Hepatocyte (in vitro differentiated cells): Measurements from ENCODE around the gene PICK1. TPM values are rescaled to one million over a fixed set of nuclear protein-coding genes. Genes with fewer than 3 reads are reported as not detected.
A peak's percentile ranks its signal among the peaks of the same experiment; 100 is the strongest.

Experiments
- DNase-seq: peaks from one replicate; pipeline ENCODE4 v3.0.0-alpha.2; 2016; ENCODE audit warnings: low spot score
- H2AFZ ChIP-seq: fragments of 200-600 bp; sonication (generic); 2 replicates; pipeline ENCODE4 v1.6.0; 2016; ENCODE audit warnings: antibody characterized with exemption, mild to moderate bottlenecking
- H3K27ac ChIP-seq: fragments of 200-600 bp; sonication (generic); 2 replicates; pipeline ENCODE4 v1.5.1; 2016; ENCODE audit warnings: mild to moderate bottlenecking
- H3K27me3 ChIP-seq: fragments of 200-600 bp; sonication (generic); 2 replicates; pipeline ENCODE4 v1.6.1; 2016
- H3K36me3 ChIP-seq: fragments of 200-600 bp; sonication (generic); replicated peaks from 2 replicates; pipeline ENCODE4 v1.5.1; 2016; ENCODE audit warnings: low read depth; ENCODE audit not compliant: insufficient read depth
- H3K4me1 ChIP-seq: fragments of 200-600 bp; sonication (generic); 2 replicates; pipeline ENCODE4 v1.5.1; 2016; ENCODE audit warnings: mild to moderate bottlenecking, moderate library complexity; ENCODE audit not compliant: insufficient read depth
- H3K4me2 ChIP-seq: fragments of 200-600 bp; sonication (generic); 2 replicates; pipeline ENCODE4 v1.6.0; 2016
- H3K4me3 ChIP-seq: fragments of 200-600 bp; sonication (generic); 2 replicates; pipeline ENCODE4 v1.5.1; 2016; ENCODE audit warnings: mild to moderate bottlenecking
- H3K79me2 ChIP-seq: fragments of 200-600 bp; sonication (generic); 2 replicates; pipeline ENCODE4 v1.6.0; 2017; ENCODE audit warnings: mild to moderate bottlenecking
- H3K9me2 ChIP-seq: fragments of 200-600 bp; sonication (generic); replicated peaks from 2 replicates; pipeline ENCODE4 v1.6.0; 2017; ENCODE audit warnings: mild to moderate bottlenecking; ENCODE audit not compliant: insufficient read depth
- H3K9me3 ChIP-seq: fragments of 200-600 bp; sonication (generic); 2 replicates; pipeline ENCODE4 v1.5.1; 2016; ENCODE audit warnings: low read depth, mild to moderate bottlenecking
- H4K20me1 ChIP-seq: fragments of 200-600 bp; sonication (generic); 2 replicates; pipeline ENCODE4 v1.6.0; 2016; ENCODE audit warnings: mild to moderate bottlenecking; ENCODE audit not compliant: insufficient read depth, poor library complexity, severe bottlenecking
- EZH2 ChIP-seq: fragments of 200-600 bp; sonication (generic); IDR thresholded peaks from 2 replicates; pipeline ENCODE4 v1.6.1; 2016; ENCODE audit warnings: antibody characterized with exemption, mild to moderate bottlenecking, borderline replicate concordance
- EZH2phosphoT487 ChIP-seq: fragments of 200-600 bp; sonication (generic); IDR thresholded peaks from one replicate; pipeline ENCODE4 v1.6.1; 2018; ENCODE audit warnings: antibody characterized with exemption, mild to moderate bottlenecking, low read depth, moderate library complexity; ENCODE audit not compliant: unreplicated experiment, severe bottlenecking
- WGBS: methylation state at CpG from one replicate; pipeline ENCODE4 v1.1.6; 2016; ENCODE audit warnings: low lambda C conversion rate; ENCODE audit errors: missing lambda C conversion rate; 5-methylcytosine and 5-hydroxymethylcytosine counted together
- polyA plus RNA-seq: library from polyadenylated mRNA; unstranded; fragments of >200 nt; fragmentation: Nextera tagmentation; extraction: Ambion mirVana; gene quantifications from 2 replicates; pipeline ENCODE4 v1.2.1, GENCODE V29; 2016
- total RNA-seq: library from RNA; depleted of rRNA; stranded (reverse); fragments of >200 nt; gene quantifications from 2 replicates; pipeline ENCODE4 v1.2.3, GENCODE V29; 2014
- TF ChIP-seq, protein P1 (sequence below): fragments of 200-600 bp; sonication (generic); IDR thresholded peaks from 2 replicates; pipeline ENCODE4 v1.5.1; 2016; ENCODE audit warnings: antibody characterized with exemption, mild to moderate bottlenecking; ENCODE audit not compliant: poor library complexity

The PICK1 gene
- total and polyA plus RNA-seq, 2 experiments from 2014 or later = 26.2 to 43.1 TPM

DNA sequence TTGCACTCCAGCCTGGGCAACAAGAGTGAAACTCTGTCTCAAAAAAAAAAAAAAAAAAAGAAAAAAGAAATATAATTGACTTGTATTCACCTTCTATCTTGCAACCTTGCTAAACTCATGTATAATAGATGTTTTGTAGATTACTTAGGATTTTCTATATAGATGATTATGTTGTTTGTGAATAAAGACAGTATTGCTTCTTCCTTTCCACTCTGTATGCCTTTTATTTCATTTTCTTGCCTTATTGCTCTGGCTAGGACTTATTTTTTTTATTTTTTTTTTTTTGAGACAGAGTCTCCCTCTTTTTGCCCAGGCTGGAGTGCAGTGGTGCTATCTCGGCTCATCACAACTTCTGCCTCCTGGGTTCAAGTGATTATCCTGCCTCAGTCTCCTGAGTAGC is 43.1 kb upstream of the PICK1 start:
- H3K27me3 ChIP-seq = no peaks in the 10 kb centered on the region
- TF ChIP-seq EZH2 (no peak), EZH2phosphoT487 (no peak)
- TF ChIP-seq, protein P1, sequence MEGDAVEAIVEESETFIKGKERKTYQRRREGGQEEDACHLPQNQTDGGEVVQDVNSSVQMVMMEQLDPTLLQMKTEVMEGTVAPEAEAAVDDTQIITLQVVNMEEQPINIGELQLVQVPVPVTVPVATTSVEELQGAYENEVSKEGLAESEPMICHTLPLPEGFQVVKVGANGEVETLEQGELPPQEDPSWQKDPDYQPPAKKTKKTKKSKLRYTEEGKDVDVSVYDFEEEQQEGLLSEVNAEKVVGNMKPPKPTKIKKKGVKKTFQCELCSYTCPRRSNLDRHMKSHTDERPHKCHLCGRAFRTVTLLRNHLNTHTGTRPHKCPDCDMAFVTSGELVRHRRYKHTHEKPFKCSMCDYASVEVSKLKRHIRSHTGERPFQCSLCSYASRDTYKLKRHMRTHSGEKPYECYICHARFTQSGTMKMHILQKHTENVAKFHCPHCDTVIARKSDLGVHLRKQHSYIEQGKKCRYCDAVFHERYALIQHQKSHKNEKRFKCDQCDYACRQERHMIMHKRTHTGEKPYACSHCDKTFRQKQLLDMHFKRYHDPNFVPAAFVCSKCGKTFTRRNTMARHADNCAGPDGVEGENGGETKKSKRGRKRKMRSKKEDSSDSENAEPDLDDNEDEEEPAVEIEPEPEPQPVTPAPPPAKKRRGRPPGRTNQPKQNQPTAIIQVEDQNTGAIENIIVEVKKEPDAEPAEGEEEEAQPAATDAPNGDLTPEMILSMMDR = no peak
- no peak for DNase-seq
- H3K4me3 ChIP-seq = no peak overlapping the region
- H3K36me3 ChIP-seq = no peaks in the 10 kb centered on the region
- peaks cover 3% of the 10 kb centered on the region for H3K4me1 ChIP-seq
- 83% methylated on average over 1 of the region's 1 CpG for WGBS
- no peak overlapping the region for H2AFZ ChIP-seq
- no peaks in the 10 kb centered on the region for H3K9me3 ChIP-seq
- no peak overlapping the region for H3K4me2 ChIP-seq
- no peaks in the 10 kb centered on the region for H3K9me2 ChIP-seq
- no peak overlapping the region for H3K27ac ChIP-seq
- H4K20me1 ChIP-seq = no peaks in the 10 kb centered on the region
- no peaks in the 10 kb centered on the region for H3K79me2 ChIP-seq

DNA sequence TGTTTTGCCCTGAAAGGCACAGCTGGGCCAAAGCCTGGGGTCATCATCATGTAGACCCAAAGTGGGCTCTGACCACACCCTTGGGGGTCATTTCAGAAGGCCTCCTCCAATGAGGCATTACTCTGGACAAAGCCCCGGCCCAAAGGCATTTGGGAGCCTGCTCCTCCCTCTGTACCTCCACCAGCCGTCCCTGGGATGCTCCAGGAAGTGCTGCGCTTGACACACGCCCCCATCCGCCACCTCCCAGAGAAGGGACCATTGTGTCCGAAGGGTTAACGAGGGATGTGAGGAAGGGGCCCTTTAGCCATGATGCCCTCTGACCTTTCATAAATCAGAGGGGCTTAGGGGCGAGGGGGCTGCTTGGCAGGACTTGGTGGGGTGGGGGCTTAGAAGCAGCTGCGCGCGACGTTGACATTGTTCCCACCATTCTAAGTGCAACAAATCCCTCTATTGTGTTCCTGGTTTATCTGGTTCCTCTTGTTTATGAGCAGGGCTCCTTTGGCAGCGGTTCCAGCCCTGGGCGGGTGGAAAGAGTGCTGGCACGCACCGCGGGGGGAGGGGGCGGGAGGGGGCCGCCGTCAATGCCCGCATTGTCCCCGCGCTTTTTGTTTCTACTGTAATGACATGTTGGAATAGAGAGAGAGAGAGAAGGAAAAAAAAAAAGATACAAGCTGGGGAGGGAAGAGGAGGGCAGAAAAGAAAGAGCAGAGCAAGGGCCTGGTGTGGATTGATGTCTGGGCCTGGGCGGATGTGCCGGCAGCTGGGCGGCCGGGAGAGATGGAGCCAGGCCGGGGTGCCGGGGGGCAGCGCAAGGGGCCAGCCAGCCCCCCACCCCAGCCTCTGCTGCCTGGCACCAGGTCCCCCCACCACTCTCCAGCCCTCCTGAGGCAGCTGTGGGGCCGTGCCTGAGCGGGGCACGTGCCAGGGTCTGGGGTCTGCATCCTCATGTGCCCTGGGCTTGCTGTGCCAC is 40.7 kb upstream of the PICK1 start:
- Histone ChIP-seq H3K4me1 (peaks cover 3% of the 10 kb centered on the region), H3K4me3 (no peak overlapping the region), H3K9me3 (no peaks in the 10 kb centered on the region), H3K79me2 (no peaks in the 10 kb centered on the region), H3K36me3 (no peaks in the 10 kb centered on the region), H2AFZ (no peak overlapping the region), H3K27me3 (no peaks in the 10 kb centered on the region), H3K27ac (peak overlapping the region; percentile 74), H3K4me2 (no peak overlapping the region), H4K20me1 (no peaks in the 10 kb centered on the region), H3K9me2 (no peaks in the 10 kb centered on the region)
- no peak for DNase-seq
- WGBS = 81% methylated on average over 24 of the region's 33 CpGs
- TF ChIP-seq EZH2 = no peak
- no peak for TF ChIP-seq EZH2phosphoT487
- TF ChIP-seq, protein P1 = no peak

DNA sequence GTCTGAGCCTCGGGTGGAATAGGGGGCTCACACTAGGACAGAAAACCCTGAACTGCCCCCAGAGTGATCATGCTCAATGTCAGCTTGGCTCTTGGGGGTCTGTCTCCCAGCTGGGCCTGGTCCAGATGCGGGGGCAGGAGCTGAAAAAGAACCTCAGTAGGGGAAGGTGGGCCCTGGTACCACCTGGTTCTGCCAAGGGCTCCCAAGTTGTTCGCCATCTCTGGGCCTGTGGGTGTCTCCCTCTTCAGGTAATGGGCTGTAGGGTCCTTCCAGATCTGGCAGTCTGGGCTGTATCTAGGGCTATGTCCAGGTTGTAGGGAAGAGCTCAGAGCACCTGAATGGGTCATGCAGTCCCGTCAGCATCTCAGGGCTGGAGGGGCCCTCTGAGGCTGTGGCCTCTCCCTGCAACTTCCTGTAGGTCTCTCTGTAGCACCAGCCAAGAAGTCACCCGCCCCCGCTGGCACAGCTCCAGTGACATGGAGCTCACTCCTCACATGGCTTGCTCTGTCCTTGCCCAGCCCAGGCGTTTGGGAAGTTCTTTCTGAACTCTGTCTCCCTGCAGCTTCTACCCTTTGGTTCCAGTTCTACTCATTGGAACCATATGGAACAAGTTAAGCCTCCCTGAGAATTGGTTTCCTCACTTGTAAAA is 39.8 kb upstream of the PICK1 start:
- Histone ChIP-seq H3K27me3 (no peaks in the 10 kb centered on the region), H3K9me2 (no peaks in the 10 kb centered on the region), H3K4me2 (no peak overlapping the region), H4K20me1 (no peaks in the 10 kb centered on the region), H3K27ac (peak overlapping the region; percentile 74), H3K36me3 (no peaks in the 10 kb centered on the region), H2AFZ (no peak overlapping the region), H3K4me1 (peaks cover 3% of the 10 kb centered on the region), H3K9me3 (no peaks in the 10 kb centered on the region), H3K79me2 (no peaks in the 10 kb centered on the region), H3K4me3 (no peak overlapping the region)
- no peak for TF ChIP-seq EZH2phosphoT487
- TF ChIP-seq, protein P1 = no peak
- no peak for TF ChIP-seq EZH2
- DNase-seq = no peak
- WGBS = 85% methylated on average over 7 of the region's 7 CpGs
